HG03442 (cell line): ENCODE measurements around the gene SOAT2.
"Not testable (repeated sequence)": the region's sequence is repeated elsewhere in the genome, so short reads cannot be mapped to it uniquely, and the experiment has no call there.

Experiments used
- ATAC-seq: cut with Tn5 transposase; IDR thresholded peaks from one replicate; pipeline ENCODE4 v1.9.1; 2021; ENCODE audit warnings: mild to moderate bottlenecking, moderate library complexity; ENCODE audit not compliant: unreplicated experiment

The SOAT2 gene

GRCh38 chr12:53133722-53134121 is 30.4 kb downstream of the SOAT2 start:
- ATAC-seq: no peak

GRCh38 chr12:53143355-53143754 is 40.1 kb downstream of the SOAT2 start:
- no peak for ATAC-seq

GRCh38 chr12:53145383-53146260 is 42.3 kb downstream of the SOAT2 start:
- ATAC-seq: no peak

- ATAC-seq: no peak
These were observed 43.9 kb downstream of the SOAT2 start for GRCh38 chr12:53147181-53147580.

GRCh38 chr12:53147653-53148052 is 44.4 kb downstream of the SOAT2 start:
- no peak for ATAC-seq

- ATAC-seq: no peak
These were observed 47.8 kb downstream of the SOAT2 start for GRCh38 chr12:53151039-53151438.

- ATAC-seq: no peak
These were observed 49.1 kb downstream of the SOAT2 start for GRCh38 chr12:53152390-53152789.

- no peak for ATAC-seq
These were observed 56.0 kb downstream of the SOAT2 start for GRCh38 chr12:53159195-53159839.

GRCh38 chr12:53160000-53160399 is 56.7 kb downstream of the SOAT2 start:
- ATAC-seq: no peak

GRCh38 chr12:53160673-53161072 is 57.4 kb downstream of the SOAT2 start:
- no peak for ATAC-seq

GRCh38 chr12:53161119-53161911 is 58.0 kb downstream of the SOAT2 start:
- no peak for ATAC-seq

- ATAC-seq: not testable (repeated sequence)
These were observed 59.7 kb downstream of the SOAT2 start for GRCh38 chr12:53163008-53163407.

- ATAC-seq: no peak
These were observed 63.6 kb downstream of the SOAT2 start for GRCh38 chr12:53166837-53167236.

GRCh38 chr12:53169644-53170043 is 66.4 kb downstream of the SOAT2 start:
- ATAC-seq: no peak

GRCh38 chr12:53170215-53170614 is 66.9 kb downstream of the SOAT2 start:
- no peak for ATAC-seq

- no peak for ATAC-seq
These were observed 67.8 kb downstream of the SOAT2 start for GRCh38 chr12:53170876-53171724.

- no peak for ATAC-seq
These were observed 68.5 kb downstream of the SOAT2 start for GRCh38 chr12:53171725-53172329.

GRCh38 chr12:53172352-53172751 is 69.1 kb downstream of the SOAT2 start:
- no peak for ATAC-seq

- no peak for ATAC-seq
These were observed 69.9 kb downstream of the SOAT2 start for GRCh38 chr12:53173085-53173715.
